ENCODE measurements around the gene ITGAL.
"Not testable (repeated sequence)": the region's sequence is repeated elsewhere in the genome, so short reads cannot be mapped to it uniquely, and the experiment has no call there.

Gene ITGAL

GRCh38 chr16:30533748-30534367, 61.3 kb downstream of the ITGAL start:
- Histone ChIP-seq H3K27ac (peak overlapping the region; percentile 87 to 98), H3K4me3 (peak overlapping the region; percentile 94)
- no peak for TF ChIP-seq CTCF (IDR thresholded peaks at IDR 0.05)
- peak; percentile 72 for DNase-seq (ENCODE audit: low spot score)

GRCh38 chr16:30534368-30535105, 62.0 kb downstream of the ITGAL start, which contains the start of gene ZNF747:
Gene ZNF747, minus strand, starts transcription at chr16:30534858. Its CDS starts 179 bp downstream, at chr16:30534679.
- peak within 1 kb of the TSS; percentile 87 to 98 for H3K27ac ChIP-seq
- DNase-seq (ENCODE audit: low spot score), result peak; percentile 92
- peak within 1 kb of the TSS; percentile 94 for H3K4me3 ChIP-seq
- TF ChIP-seq CTCF (IDR thresholded peaks at IDR 0.05), result no peak

- TF ChIP-seq CTCF (IDR thresholded peaks at IDR 0.05), result no peak
- peak overlapping the region; percentile 94 for H3K4me3 ChIP-seq
- DNase-seq (ENCODE audit: low spot score), result no peak
- peak overlapping the region; percentile 87 to 98 for H3K27ac ChIP-seq
Measured at GRCh38 chr16:30535106-30535776, 62.7 kb downstream of the ITGAL start.

GRCh38 chr16:30535777-30536190, 63.2 kb downstream of the ITGAL start:
- Histone ChIP-seq H3K27ac (peak overlapping the region; percentile 87 to 98), H3K4me3 (peak overlapping the region; percentile 94)
- DNase-seq (ENCODE audit: low spot score), result peak; percentile 76
- TF ChIP-seq CTCF (IDR thresholded peaks at IDR 0.05), result peak; percentile 38

GRCh38 chr16:30536391-30537024, 64.0 kb downstream of the ITGAL start:
- not testable (repeated sequence) for H3K4me3 ChIP-seq; DNase-seq (ENCODE audit: low spot score); H3K27ac ChIP-seq

GRCh38 chr16:30539000-30539964, 66.7 kb downstream of the ITGAL start:
- H3K27ac ChIP-seq, result no peak overlapping the region
- H3K4me3 ChIP-seq, result no peak overlapping the region
- no peak for TF ChIP-seq CTCF (IDR thresholded peaks at IDR 0.05)
- DNase-seq (ENCODE audit: low spot score), result no peak

- H3K4me3 ChIP-seq; H3K27ac ChIP-seq; DNase-seq (ENCODE audit: low spot score): not testable (repeated sequence)
Measured at GRCh38 chr16:30539986-30540526, 67.5 kb downstream of the ITGAL start.

- not testable (repeated sequence) for H3K4me3 ChIP-seq; H3K27ac ChIP-seq; DNase-seq (ENCODE audit: low spot score)
Measured at GRCh38 chr16:30540916-30541464, 68.4 kb downstream of the ITGAL start.

Measured in coronary artery (tissue), 2 donors.